ENCODE measurements around the gene EFEMP2.

The EFEMP2 gene

GRCh38 chr11:65872586-65873317, at the start of gene EFEMP2:
TSS of gene EFEMP2 (minus strand) at chr11:65872800. CDS start at chr11:65872354, 446 bp downstream.
- peak within 1 kb of the TSS; percentile 80 for H3K4me3 ChIP-seq (ENCODE audit: low read depth, low read length)
- TF ChIP-seq CTCF (IDR thresholded peaks at IDR 0.05; ENCODE audit: insufficient read depth, low read length, missing control alignments): no peak
- CTCF ChIA-PET: interaction anchor here (1.3 to 33.3 kb wide), 6 partner anchors 12 to 167 kb away, joined by 3 to 1090 read pairs (median 90); partner anchors contain the start of genes CCDC85B, FIBP, KAT5 and MUS81
- no peak for DNase-seq (ENCODE audit: low read depth, low spot score)
- POLR2A ChIA-PET: interaction anchor here (0.9 to 6.8 kb wide), 11 partner anchors 9 to 130 kb away, joined by 3 to 103 read pairs (median 4); partner anchors contain the start of genes BANF1, CFL1, FIBP and MUS81

- ChIA-PET POLR2A (no interaction called here), CTCF (interaction anchor here (1.1 to 4.4 kb wide), 6 partner anchors 22 to 124 kb away, joined by 3 to 28 read pairs (median 5); partner anchors contain the start of genes CCDC85B and FIBP)
- DNase-seq (ENCODE audit: low read depth, low spot score): no peak
- no peak for TF ChIP-seq CTCF (IDR thresholded peaks at IDR 0.05; ENCODE audit: insufficient read depth, low read length, missing control alignments)
- no peak overlapping the region for H3K4me3 ChIP-seq (ENCODE audit: low read depth, low read length)
Observed at GRCh38 chr11:65921876-65922275, 49.3 kb upstream of the EFEMP2 start.

GRCh38 chr11:65921033-65921555, 48.5 kb upstream of the EFEMP2 start:
- POLR2A ChIA-PET: interaction anchor here (7.1 kb wide), 1 partner anchor 30 kb away, joined by 127 read pairs; the partner anchor contains the start of genes CCDC85B and FIBP
- peak overlapping the region; percentile 83 for H3K4me3 ChIP-seq (ENCODE audit: low read depth, low read length)
- TF ChIP-seq CTCF (IDR thresholded peaks at IDR 0.05; ENCODE audit: insufficient read depth, low read length, missing control alignments): no peak
- no peak for DNase-seq (ENCODE audit: low read depth, low spot score)
- CTCF ChIA-PET: interaction anchor here (0.9 to 4.4 kb wide), 7 partner anchors 11 to 124 kb away, joined by 3 to 28 read pairs (median 4); partner anchors contain the start of genes CCDC85B and FIBP

GRCh38 chr11:65920372-65920802, 47.8 kb upstream of the EFEMP2 start:
- TF ChIP-seq CTCF (IDR thresholded peaks at IDR 0.05; ENCODE audit: insufficient read depth, low read length, missing control alignments): no peak
- DNase-seq (ENCODE audit: low read depth, low spot score): no peak
- H3K4me3 ChIP-seq (ENCODE audit: low read depth, low read length): peak overlapping the region; percentile 83
- CTCF ChIA-PET: interaction anchor here (0.9 to 4.4 kb wide), 4 partner anchors 12 to 36 kb away, joined by 3 to 28 read pairs (median 6); partner anchors contain the start of genes CCDC85B and FIBP
- POLR2A ChIA-PET: interaction anchor here (0.9 to 7.1 kb wide), 2 partner anchors 21 to 30 kb away, joined by 3 to 127 read pairs; partner anchors contain the start of genes CCDC85B and FIBP

- ChIA-PET POLR2A (interaction anchor here (0.9 to 7.1 kb wide), 2 partner anchors 21 to 29 kb away, joined by 3 to 127 read pairs; partner anchors contain the start of genes CCDC85B and FIBP), CTCF (interaction anchor here (1.4 to 4.4 kb wide), 3 partner anchors 12 to 35 kb away, joined by 3 to 28 read pairs (median 9); partner anchors contain the start of genes CCDC85B and FIBP)
- no peak for TF ChIP-seq CTCF (IDR thresholded peaks at IDR 0.05; ENCODE audit: insufficient read depth, low read length, missing control alignments)
- H3K4me3 ChIP-seq (ENCODE audit: low read depth, low read length): peak overlapping the region; percentile 83
- no peak for DNase-seq (ENCODE audit: low read depth, low spot score)
Observed at GRCh38 chr11:65919573-65920371, 47.2 kb upstream of the EFEMP2 start.

Data from AG04449 (cell line).